AG09309 (cell line): ENCODE measurements around the gene CD226.
A peak's percentile ranks its signal among the peaks of the same experiment; 100 is the strongest.

ENCODE experiments used
- DNase-seq: peaks from one replicate; pipeline ENCODE4 v3.0.0-alpha.2; 2010; ENCODE audit warnings: low read depth
- H3K4me3 ChIP-seq: 2 replicates; pipeline ENCODE4 v1.5.1; 2011; ENCODE audit warnings: mild to moderate bottlenecking, low read depth, low read length, moderate library complexity; ENCODE audit not compliant: control insufficient read depth
- TF ChIP-seq, protein P1 (sequence below): IDR thresholded peaks from 2 replicates; pipeline ENCODE4 v1.5.1; 2011; ENCODE audit warnings: mild to moderate bottlenecking, low read depth, low read length, inconsistent platforms; ENCODE audit not compliant: insufficient read depth, control insufficient read depth; ENCODE audit errors: missing control alignments

CD226 gene

DNA sequence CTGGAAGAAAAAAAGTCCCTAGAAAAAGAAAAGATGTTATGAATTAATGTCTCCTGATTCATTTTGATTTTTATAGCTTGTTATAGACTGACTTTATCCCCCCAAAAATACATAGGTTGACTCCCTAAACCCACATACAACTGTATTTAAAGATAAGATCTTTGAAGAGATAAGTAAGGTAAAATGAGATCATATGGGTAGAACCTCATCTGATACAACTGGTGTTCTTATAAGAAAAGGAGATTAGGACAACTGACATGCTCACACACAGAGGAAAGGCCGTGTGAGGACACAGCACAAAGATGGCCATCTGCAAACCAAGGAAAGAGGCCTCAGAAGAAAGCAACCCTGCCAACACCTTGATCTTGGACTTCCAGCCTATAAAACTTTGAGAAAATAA is 117.5 kb downstream of the CD226 start:
- H3K4me3 ChIP-seq: no peak overlapping the region
- DNase-seq: no peak
- TF ChIP-seq, protein P1, sequence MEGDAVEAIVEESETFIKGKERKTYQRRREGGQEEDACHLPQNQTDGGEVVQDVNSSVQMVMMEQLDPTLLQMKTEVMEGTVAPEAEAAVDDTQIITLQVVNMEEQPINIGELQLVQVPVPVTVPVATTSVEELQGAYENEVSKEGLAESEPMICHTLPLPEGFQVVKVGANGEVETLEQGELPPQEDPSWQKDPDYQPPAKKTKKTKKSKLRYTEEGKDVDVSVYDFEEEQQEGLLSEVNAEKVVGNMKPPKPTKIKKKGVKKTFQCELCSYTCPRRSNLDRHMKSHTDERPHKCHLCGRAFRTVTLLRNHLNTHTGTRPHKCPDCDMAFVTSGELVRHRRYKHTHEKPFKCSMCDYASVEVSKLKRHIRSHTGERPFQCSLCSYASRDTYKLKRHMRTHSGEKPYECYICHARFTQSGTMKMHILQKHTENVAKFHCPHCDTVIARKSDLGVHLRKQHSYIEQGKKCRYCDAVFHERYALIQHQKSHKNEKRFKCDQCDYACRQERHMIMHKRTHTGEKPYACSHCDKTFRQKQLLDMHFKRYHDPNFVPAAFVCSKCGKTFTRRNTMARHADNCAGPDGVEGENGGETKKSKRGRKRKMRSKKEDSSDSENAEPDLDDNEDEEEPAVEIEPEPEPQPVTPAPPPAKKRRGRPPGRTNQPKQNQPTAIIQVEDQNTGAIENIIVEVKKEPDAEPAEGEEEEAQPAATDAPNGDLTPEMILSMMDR: no peak

DNA sequence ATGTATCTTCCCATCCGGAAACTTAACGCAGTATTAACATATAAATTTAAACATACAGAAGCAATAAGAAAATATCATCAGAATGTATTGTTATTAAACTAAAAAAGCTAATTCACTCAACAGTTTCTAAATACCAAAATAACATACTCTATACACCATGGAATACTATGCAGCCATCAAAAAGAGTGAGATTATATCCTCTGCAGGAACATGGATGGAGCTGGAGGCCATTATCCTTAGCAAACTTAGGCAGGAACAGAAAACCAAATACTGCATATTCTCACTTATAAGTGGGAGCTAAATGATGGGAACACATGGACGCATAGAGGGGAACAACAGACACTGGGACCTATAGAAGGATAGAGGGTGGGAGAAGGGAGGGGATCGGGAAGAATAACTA is 127.1 kb downstream of the CD226 start:
- TF ChIP-seq, protein P1: no peak
- no peak for DNase-seq
- H3K4me3 ChIP-seq: no peak overlapping the region

DNA sequence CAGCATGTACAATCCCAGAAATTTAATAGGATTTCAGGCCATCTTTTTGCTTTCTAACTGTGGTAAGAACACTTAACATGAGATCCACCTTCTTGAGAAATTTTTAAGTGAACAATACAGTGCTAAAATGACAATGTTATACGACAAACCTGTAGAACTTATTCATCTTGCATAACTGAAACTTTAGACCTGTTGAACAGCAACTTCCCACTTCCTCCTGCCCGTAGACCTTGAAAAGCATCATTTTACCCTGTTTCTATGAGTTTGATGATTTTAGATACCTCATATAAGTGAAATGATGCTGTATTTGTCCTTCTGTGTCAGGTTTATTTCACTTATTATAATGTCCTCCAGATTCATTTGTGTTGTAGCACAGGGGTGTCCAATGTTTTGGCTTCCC is 128.2 kb downstream of the CD226 start:
- TF ChIP-seq, protein P1: no peak
- no peak for DNase-seq
- H3K4me3 ChIP-seq: no peak overlapping the region

DNA sequence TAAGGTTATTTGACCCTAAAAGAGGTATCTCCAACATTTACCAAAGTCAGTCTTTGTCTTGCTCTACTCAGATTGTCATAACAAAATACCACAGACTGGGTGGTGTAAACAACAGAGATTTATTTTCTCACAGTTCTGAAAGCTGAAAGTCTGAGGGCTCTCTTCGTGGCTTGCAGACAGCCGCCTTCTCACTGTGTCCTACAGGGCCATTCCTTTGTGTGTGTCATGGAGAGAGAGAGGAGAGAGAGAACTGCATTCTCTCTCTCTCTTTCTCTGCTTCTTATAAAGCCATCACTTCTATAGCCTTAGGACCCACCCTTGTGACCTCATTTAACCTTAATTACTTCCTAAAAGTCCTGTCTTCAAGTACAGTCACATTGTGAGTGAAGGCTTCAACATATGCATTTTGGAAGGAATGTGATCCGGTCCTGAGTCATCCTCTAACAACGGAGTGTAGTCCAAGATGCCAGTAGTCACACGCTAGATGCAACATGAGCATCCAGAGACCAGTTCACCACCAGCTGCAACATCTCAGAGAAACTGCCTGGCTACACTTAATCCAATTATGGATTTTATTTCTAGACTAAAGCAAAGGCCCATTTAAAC is 130.2 kb downstream of the CD226 start:
- TF ChIP-seq, protein P1: no peak
- DNase-seq: peak; percentile 66
- H3K4me3 ChIP-seq: no peak overlapping the region

DNA sequence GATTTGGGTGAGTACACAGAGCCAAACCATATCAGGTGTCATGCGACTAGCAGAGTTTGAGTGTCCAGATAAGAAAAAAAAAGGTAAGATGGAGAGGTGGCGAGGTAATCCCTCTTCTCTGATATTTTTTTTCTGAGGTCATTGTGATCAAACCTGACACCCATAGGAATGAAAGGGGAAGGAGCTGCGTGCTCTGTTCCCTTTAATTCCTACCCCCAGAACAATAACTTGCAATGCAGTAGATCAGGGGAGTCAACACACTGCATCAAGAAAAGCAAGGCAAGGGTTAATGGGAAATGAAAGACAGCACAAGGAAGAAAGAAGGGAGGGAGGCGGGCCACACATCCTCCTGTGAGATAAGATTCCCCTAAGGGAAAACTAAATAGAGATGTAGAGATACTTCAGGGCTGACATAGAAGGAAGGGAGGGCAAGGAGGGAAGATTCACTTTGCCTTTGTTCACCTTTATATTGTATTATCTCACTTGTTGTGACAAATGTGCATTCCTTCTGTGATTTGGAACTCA is 132.8 kb downstream of the CD226 start:
- TF ChIP-seq, protein P1: no peak
- DNase-seq: no peak

DNA sequence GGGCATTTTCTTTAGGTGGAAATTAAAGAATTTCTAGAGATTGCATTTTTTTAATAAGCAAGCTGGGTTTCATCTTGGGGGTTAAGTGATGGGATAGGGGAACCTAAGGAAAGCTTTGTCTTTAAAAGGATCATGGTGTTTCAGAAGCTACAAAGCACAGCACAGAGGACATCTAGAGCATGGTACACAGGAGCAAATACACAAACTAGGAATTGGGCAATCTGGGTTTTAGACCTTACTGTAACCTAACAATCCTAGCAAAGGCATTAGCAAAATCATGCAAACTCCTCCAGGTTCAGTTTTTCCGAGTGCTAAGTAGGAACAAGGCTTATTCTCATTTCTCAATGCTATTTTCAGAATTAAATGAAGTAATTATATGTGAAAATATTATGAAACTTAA is 134.1 kb downstream of the CD226 start:
- TF ChIP-seq, protein P1: no peak
- no peak for DNase-seq
- H3K4me3 ChIP-seq: no peak overlapping the region

More for the DNA sequence above, 132.8 kb downstream of the CD226 start:
- H3K4me3 ChIP-seq: no peak overlapping the region
